Embryonic facial prominence (tissue), 1 donor: ENCODE results near the gene GDPD5.

Experiments used
- DNase-seq: peaks from one replicate; pipeline ENCODE4 v3.0.0-alpha.2; 2016; ENCODE audit errors: extremely low spot score

The GDPD5 gene

DNA sequence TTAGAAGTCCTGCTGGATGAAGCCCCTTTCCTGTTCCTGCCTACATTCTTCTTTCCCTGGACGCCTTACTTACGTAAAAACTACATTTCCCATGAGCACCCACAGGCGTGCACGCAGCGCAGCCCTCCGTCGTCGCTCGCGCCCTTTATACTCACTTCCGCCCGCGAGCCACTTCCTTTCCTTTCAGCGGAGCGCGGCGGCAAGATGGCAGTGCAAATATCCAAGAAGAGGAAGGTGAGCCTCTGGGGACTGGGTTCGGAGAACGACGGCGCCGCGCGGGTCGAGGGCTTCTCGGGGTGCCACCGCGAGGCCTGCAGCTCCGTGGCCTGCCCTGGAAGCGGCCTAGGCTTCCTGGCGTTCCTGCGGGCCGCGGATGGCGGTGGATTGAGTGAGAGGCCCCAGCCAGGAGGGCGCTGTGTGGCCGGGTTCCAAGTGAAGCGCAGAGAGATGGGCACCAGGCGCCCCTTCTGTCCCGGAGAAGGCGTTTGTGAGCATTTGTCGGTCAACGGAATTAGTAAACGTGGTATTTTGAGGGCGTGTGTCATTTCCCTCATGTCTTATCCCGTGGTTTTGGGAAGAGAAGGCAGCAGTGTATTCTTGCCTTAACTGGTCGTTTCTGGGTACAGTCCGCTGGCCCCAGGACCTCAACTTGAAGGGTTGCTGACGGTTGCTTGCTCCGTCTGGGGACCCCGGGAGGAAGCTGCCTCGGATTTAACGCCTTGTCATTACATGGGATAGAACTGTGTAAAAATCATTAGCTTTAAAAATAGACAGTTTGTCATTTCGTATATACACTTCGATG, 126.2 kb downstream of the GDPD5 start, which contains the start of gene RPS3:
Gene RPS3, plus strand, starts transcription at position 175 of the 802 bp plus-strand sequence. Its CDS starts 30 bp downstream, at position 205.
- DNase-seq, result peak; percentile 91

DNA sequence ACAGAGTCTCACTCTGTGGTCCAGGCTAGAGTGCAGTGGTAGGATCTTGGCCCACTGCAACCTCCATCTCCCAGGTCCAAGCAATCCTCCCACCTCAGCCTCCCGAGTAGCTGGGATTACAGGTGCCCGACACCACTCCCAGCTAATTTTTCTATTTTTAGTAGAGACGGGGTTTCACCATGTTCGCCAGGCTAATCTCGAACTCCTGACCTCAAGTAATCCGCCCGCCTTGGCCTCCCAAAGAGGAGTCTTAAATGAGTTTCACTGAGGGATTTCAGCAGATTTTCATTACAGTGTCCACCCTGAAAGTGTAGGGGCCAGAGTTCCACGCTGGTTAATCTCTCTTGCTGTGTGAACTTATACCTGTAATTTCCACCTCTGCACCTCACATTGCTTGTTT, 126.8 kb downstream of the GDPD5 start:
- no peak for DNase-seq

GRCh38 chr11:75394085-75394840, 131.5 kb downstream of the GDPD5 start:
- DNase-seq, result no peak

DNA sequence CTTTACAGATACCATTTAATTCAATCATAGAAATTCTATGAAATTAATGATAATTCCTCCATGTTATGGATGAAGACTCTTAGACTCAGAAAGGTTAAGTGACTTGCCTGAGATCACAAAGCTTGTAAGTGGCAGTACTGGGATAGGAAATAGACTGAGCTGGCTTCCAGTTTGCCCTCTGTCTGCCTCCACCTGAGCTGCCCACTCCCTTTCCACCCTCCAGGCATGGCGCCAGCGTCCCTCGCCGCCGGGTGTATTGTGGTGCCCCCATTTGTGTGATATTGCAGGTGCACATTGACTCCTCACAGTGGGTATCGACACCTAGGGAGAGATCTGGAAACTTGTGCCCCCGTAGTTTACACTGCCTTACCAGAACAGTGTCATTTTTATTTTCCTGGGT, 135.8 kb downstream of the GDPD5 start:
- no peak for DNase-seq

GRCh38 chr11:75389276-75389605, 136.5 kb downstream of the GDPD5 start:
- DNase-seq, result no peak

GRCh38 chr11:75388386-75389275, 137.1 kb downstream of the GDPD5 start:
- DNase-seq, result peak; percentile 71

DNA sequence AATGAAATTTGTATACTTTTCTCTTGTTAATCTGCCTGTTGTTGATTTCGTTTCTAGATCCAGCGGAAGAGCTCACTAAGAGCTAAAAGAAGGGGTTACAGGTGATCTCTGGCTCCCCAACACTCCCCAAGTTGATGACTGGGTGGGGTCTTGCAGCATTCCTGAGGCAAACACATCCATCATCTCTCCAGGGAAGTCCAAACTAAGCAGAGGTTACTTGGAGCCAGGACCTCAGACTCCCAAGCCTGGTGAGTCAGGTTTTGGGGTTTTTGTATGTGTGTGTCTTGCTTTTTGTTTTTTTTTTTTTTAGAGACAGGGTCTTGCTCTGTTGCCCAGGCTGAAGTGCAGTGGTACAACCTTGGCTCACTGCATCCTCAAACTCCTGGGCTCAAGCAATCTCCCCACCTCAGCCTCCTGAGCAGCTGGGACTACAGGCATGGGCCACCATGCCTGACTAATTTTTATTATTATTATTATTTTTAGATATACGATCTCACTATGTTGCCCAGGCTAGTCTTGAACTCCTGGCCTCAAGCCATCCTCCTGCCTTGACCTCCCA, 137.9 kb downstream of the GDPD5 start:
- DNase-seq, result no peak

DNA sequence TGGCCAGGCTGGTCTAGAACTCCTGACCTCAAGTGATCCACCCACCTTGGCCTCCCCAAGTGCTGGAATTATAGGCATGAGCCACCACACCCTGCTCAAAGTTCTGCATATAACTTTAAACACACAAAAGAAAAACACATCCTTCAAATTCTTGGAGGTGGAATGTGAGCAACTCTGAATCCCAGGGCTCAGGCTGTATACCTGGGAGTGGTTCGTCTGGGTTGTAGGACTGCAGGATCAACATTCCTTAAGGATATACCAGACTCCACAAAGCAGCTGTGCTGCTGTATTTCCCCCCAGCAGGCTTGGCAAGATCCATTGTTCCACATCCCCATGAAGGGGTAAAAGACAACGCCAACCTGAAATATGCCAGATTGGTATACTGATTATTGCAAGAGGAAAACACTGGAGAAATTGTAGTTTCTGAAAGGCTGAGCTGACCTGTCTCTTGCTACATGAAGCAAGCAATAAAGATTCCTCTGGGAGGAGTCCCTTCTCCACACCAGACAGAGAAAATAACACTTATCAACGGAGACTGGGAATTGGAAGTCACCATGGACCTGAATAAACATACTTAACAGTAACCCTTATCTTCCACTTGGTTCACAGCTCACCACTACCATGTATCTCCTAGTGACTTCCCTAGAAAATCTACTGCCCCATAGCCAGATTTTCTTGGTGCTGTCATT, 138.7 kb downstream of the GDPD5 start:
- DNase-seq, result no peak
